GM18511 (cell line): Measurements from ENCODE around the gene KIR3DL3.
"Not testable (repeated sequence)": the region's sequence is repeated elsewhere in the genome, so short reads cannot be mapped to it uniquely, and the experiment has no call there.

Source experiments
- ATAC-seq: cut with Tn5 transposase; IDR thresholded peaks from one replicate; pipeline ENCODE4 v1.9.1; 2021; ENCODE audit warnings: mild to moderate bottlenecking, moderate library complexity; ENCODE audit not compliant: unreplicated experiment

Gene KIR3DL3

DNA sequence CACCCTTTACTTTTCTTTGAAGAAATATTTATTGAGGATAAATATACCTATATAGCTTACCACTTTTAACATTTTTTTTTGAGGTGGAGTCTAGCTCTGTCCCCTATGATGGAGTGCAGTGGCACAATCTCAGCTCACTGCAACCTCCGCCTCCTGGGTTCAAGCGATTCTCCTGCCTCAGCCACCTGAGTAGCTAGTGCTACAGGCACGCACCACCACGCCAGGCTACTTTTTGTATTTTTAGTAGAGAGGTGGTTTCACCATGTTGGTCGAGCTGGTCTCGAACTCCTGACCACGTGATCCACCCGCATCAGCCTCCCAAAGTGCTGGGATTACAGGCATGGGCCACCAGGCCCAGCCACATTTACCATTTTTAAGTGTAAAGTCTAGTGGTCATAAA lies 51.6 kb downstream of the KIR3DL3 start:
- ATAC-seq: not testable (repeated sequence)

DNA sequence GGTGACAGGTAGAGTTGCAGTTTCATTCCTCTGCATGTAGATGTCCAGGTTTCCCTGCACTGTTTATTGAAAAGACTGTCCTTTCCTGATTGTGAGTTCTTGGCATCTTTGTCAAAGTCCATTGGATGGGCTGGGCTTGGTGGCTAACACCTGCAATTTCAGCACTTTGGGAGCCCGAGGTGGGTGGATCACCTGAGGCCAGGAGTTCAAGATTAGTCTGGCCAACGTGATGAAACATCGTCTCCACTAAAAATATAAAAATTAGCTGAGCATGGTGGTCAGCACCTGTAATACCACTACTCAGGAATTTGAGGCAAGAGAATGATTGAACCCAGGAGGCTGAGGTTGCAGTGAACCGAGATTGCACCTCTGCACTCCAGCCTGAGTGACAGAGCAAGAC lies 53.6 kb downstream of the KIR3DL3 start:
- ATAC-seq: not testable (repeated sequence)

DNA sequence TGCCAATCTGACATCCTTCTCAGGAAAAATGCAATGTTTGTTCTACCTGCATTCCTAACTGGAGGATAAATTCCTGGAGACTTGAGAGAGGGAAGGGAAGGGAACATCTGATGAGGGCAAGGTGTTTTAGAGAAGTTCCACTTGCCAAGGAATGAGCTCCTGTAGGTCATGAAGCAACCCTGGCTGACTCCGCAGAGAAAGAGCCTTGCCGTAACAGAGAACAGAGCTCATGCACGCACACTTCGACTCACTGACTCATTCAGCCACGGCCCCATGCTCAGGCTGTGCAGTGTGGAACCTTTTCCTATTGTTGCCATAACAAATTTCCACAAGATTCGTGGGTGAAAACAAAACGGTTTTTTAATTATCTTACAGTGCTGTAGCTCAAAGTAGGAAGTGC lies 54.7 kb downstream of the KIR3DL3 start:
- ATAC-seq: not testable (repeated sequence)

DNA sequence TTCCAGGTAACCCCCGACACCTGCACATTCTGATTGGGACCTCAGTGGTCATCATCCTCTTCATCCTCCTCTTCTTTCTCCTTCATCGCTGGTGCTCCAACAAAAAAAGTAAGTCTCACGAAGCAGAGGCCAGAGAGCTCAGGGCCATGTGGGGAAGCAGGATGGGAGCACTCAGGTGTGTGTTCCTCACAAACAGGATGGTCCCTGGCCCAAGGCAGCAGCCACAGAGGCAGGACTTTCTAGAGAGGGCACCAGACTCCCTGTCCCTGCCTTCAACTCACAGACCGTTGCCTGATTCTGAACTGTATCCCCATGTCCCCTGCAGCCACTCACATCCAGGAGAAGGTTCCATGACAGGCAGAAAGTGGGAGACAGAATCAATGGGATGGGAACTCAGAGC lies 58.7 kb downstream of the KIR3DL3 start:
- ATAC-seq: not testable (repeated sequence)
